Stimulated activated CD4-positive, alpha-beta T cell treated with anti-CD3 and anti-CD28 coated beads, TNF-alpha, amount 100 ng/mL, for 48 hours (primary cell): ENCODE results near the gene MLPH.

Experiments
- DNase-seq, 3 donors: peaks; one replicate each; pipeline ENCODE4 v3.0.0-alpha.2; 2020; ENCODE audit warnings: low read depth in 3 of 3

MLPH gene

DNA sequence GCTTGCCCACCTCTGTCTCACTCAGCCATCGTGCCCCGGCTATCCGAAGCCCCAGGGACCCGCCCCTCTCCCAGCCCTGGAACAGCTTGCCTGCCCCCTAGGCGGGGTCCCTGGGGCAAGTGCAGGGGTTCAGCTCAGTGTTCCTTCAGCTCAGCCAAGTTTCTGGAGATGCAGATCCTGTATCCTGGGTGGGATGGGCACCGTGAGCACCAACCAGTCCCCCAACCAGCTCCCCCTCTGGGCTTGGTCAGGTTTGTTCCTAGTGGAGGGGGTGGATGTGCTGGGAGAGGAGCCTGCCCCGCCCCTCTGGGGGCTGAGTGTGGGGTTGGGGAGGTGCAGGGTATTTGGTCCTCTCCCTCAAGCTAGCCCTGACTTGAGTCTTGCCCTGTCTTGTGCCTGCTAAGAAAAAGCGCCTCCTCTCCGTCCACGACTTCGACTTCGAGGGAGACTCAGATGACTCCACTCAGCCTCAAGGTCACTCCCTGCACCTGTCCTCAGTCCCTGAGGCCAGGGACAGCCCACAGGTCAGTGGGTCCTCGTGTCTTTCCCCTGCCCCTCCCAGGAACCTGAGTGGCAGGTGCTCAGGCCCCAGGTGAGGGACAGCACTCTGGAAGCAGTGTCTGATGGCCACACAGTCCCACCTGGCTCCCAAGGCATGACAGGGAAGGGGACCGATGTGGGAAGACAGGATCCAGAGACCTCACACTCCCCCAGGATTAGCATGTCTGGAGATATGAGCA, 32.6 kb downstream of the MLPH start:
- DNase-seq, result no peak

DNA sequence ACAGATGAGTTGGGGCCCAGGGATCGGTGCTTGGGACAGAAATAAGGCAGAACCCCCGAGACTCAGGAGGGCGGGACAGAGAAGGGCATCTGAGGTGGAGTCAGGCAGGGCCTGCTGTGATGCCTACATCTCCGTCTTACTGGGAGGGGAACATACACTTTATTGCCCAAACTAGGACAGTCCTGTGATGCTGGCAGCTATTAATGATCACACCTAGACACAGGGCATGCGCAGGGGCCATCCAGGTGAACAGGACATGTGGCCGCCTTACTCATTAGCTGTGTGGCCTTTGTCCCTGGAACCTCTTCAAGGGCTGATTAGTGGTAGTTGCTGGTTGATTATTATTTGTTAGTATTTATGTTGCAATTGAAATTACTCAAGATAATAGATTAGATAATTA, 33.2 kb downstream of the MLPH start:
- no peak for DNase-seq

DNA sequence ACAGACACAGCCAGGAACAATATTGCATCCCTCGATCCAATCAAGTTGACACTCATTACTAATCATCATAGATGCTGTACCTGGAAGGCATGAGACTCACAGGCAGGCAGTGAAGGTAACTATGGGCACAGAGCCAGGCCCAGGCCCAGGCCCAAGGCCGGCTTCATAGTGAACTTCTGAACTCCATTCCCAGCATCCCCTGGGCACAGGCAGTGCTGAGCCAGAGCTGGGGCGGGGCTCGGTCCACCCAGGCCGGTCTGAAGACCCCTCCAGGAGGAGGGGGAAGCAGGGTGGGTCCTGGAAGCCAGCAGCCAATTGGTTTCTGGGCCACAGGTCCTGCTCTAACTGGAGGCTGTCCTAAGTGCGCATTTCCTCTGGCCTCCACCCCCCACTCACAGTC, 37.6 kb downstream of the MLPH start:
- DNase-seq, result no peak

DNA sequence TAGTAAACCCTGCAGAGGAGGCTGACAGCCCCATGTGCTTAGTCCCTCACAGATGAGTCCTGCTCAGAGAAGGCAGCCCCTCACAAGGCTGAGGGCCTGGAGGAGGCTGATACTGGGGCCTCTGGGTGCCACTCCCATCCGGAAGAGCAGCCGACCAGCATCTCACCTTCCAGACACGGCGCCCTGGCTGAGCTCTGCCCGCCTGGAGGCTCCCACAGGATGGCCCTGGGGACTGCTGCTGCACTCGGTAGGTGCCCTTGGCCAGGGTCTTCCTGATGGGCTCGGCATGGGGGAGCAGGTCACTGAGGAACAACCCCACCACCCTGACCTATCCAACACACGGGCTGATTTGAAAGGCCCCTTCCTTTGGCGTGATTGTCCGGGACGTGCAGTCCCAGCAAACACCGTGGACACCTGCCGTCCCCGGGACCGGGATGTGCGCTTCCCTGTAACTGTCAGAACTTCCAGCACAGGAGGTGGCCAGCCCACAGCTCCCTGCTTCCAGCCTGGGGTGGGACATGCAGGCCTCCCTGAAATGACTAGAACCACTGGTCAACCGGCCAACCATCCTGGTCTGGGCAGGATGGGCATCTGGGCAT, 38.6 kb downstream of the MLPH start:
- no peak for DNase-seq

DNA sequence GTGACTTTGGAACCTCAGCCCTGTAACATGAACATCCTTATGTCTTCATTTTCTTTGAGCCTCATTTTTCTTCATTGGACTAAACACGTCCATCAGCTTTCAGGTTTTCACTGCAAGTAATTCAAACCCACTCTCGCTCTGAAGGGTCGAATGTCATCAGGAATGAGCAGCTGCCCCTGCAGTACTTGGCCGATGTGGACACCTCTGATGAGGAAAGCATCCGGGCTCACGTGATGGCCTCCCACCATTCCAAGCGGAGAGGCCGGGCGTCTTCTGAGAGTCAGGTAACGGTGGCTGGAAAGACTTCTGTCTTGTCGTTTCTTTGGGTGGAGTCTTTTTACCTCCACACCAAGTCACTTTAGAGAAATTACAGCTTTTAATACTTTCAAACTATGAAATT, 40.2 kb downstream of the MLPH start:
- DNase-seq, result no peak

DNA sequence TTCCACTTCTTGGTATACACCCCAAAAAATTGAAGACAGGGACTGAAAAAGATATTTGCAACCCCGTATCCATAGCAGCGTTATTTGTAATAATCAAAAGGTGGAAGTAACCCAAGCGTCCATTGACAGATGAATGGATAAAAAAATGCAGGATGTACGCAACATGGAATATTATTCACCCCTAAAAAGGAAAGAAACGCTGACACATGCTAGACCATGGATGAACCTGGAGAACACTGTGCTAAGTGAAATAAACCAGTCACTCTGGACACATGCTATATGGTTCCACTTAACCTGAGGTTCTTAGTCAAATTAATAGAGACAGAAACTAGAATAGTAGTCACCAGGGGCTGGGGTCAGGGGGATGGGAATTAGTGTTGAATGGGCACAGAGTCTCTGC, 40.7 kb downstream of the MLPH start:
- no peak for DNase-seq

DNA sequence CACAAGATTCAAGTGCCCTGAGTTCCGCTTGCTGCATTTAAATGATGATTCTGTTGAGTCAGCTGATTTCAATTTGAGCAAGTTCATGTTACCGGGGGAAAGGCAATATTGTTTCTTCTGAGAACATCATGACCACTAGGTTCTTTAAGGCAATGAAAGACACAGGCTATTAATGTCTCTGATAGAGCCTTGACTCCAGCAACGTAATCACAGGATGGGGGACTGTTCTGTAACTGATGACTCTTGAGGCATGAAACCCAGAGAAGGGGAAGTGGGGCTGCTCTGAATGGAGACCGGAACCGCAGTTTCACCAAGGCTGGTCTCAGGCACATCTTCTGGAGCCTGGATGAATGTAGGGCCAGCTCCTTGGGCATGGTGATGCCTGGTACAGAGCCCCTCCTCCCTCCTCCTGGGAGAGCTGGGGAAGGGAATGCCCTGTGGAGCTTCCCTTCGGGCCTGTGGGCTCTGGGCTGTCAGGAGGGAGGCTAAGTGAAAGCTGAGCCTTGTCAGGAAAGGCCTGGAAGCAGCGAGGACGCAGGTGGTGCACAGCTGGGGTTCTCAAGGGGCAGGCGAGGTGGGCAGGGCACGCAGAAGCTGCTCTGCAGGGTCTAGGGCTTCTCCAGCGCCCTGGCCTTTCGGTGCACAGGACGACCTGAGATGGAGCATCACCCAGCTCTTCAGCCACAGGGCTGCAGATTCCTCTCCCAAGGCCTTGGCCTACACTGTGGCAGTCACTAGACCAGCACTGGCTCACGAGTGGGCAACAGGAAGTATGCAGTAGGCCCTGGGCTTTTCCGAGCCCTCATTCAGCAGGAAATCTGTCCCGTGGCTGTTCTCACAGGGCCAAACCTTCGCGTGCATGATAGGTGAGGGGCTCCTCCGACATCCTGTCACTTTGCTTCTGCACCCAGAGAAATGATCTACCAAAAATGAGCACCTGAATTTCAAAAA, 42.7 kb downstream of the MLPH start:
- DNase-seq, result no peak

DNA sequence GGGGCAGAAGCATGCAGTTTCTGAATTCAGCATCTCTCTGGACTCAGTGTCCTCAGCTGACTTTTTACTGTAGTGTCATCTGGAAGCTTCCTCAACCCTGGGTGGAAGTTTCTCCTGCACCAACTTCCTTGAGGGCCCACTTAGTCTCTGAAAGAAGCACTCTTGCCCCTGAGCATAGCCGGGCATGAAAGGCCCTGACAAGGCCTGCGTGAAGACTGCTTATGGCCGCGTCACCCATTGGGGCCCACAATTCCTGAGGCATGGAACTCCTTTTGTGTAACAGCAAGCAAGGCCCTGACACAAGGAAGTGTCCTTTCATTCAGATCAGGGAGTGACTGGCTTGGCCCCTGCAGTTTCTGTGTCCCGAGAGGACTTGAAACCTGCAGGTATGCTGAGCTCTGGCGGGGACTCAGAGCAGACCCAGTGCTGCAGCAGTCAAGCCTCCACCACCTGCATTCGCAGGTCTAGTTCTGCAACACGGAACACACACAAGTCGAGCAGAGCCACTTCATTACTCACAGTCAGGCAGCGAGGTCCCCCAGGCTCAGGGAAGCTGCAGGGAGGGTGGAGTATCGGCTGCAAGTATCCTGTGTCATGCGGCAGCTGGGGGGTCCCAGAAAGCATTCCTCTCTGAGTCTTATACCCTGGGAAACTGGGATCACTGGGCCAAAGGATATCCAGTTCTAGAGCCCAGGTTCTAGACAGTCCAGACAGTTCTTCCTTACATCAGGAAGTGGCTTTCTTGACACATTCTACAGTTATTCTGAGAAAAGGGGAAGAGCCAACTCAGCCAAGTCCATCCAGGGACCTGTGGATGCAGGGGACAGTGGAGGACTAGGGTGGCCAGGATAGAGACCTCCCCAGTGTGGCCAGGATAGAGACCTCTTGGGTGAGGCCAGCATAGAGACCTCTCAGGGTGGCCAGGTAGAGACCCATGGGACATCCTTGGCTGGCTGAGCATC, 43.7 kb downstream of the MLPH start:
- DNase-seq, result no peak

DNA sequence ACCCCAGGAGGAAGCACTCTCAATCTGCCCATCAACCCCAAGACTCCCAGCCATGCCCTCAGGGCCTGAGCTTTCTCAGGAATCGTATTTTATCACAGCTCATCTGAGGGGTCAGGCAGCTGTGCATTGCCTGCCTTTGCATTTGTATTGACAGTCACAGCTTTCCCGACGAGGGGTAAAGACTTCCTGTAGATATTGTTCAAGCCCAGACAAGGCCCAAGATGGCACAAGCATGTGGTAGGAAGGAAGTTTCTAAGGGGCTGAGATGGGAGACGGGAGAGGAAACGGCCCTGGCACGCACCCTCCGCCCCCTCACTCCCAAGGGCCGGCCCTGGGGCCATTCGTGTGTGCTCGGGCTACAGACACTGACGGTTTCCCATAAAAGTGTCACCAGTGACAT, 45.1 kb downstream of the MLPH start:
- no peak for DNase-seq

DNA sequence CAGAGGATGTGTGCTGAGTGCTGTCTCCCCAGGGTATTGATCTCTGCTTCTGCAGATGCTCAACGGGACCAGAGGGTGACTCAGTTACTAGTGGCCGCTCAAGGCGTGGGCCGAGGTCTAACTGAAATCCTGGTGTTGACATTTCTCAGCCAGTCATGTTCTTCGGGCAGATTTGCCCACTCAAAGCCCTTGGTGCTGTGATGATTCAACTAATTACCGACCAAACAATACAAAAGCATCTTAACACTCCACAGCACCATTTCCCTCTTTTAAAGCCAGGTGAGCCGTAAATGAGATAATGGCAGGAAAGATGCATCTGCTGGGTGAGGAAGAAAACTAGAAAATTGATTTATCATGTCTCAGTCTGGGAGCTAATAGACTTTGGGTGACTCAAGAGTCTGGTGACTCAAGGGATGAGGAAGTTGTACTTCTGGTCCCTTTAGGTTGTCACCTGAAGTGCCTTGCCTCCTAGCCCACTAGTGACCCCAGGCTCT, 46.7 kb downstream of the MLPH start:
- DNase-seq, result no peak

DNA sequence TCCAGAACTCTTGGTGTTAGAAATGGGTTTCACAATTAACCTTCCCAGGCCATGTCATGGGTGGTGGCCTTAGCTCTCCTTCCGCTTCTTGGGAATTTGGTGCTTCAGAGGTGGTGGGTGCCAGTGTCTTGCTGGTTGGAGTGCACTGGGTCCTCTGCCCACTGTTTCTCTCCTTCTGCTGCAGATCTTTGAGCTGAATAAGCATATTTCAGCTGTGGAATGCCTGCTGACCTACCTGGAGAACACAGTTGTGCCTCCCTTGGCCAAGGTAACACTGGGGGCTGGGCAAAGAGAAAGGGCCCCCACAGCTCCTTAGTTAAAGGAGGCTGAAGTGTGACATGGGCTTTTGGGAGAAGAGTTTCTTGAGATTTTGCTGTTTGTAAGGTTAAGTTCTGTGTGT, 47.3 kb downstream of the MLPH start:
- DNase-seq, result no peak

DNA sequence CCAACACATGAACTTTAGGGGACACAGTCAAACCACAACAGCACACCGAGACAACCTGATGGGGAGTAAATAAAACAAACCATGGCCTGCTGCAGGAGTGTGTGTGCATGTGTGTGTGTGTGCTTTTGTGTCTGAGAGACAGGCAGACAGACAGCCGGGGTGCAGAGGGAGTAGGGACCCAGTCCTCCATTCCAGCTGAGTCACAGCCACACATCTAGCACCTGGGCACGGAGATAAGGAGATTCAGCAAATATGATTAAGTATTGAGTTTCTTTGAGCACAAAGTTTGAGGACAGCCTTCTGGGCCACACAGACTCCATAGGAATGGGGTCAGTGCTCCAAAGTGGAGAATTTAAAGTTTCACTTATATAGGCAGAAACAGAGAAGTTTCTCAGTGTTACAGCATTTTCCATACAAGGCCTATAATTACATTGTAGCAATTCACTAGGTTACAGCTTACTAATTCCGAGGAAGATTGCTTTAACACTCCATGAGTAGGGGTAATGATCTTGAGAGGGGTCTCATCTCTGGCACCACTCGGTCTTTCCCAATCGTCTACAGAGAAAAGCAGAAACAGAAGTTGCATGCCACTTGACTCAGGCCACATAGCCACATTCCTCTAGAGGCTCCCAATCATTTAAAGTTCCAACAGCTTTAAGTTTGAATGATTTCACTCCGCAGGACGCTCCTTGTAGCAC, 48.5 kb downstream of the MLPH start:
- no peak for DNase-seq

DNA sequence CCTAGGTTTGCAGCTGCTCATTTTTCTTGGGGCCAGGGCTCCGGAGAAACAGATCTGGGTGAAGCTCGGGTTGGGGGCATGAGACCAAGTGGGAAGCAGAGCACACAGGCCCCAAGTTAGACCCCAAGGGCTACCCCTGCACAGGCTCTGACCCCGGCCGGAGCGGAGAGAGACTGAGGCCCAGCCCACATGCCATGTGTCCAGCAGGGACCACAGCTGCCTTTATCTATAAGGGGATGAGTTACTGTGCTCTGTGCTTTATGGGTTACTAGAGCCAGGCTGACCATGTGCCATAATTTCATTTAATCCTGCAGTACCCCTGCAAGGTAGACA, 49.0 kb downstream of the MLPH start:
- DNase-seq, result no peak

DNA sequence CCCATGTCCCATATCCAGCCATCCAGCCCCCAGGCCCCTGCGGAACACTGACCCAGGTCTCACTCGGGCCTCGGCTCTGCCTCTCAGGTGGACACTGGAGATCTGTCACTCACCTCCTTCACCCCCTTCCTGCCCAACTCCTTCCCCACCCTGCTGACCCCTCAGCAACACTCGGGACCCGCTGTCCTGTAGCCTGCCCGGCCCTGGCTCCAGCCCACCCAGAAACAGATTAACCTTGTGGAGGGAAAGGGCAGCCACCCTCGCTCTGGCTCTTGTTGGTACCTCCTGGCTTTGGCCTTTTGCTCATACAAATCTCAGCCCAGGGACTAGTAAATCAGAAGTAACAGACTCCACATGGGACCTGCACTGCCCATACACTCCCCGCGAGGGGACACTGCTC, 49.6 kb downstream of the MLPH start:
- no peak for DNase-seq

DNA sequence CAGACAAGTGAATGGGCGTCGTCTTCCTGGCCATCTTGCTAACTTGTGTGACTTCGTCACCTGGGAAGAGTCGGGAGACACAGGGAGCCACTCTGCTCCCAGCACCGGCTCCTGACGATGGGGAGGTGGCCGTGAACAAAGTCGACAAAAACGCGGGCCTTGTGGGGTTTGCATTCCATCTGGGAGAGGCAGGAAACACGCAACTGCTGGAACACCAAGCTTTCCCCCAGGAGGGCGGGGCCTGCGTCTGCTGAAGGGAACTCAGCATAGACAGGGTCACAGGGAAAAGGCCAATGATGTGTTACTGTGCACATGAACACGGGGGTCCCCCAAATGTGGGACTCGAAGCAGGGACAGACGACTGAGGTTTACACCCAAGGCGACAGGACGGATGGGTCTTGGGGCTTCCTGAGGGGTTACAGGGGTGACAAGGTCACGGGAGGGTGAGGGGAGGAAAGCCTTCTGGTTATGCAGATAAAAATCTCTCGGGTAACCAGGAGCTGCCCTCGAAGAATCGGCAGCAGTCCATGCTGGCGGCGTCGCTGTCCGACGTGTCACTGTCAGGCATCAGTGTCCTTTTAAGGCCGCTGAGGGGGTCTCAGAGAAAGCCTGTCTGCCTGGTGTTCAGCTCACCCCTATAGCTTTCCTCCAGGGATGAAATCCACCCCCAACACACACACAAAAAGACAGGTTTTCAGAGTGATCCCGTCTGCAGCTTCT, 51.1 kb downstream of the MLPH start:
- DNase-seq, result no peak

DNA sequence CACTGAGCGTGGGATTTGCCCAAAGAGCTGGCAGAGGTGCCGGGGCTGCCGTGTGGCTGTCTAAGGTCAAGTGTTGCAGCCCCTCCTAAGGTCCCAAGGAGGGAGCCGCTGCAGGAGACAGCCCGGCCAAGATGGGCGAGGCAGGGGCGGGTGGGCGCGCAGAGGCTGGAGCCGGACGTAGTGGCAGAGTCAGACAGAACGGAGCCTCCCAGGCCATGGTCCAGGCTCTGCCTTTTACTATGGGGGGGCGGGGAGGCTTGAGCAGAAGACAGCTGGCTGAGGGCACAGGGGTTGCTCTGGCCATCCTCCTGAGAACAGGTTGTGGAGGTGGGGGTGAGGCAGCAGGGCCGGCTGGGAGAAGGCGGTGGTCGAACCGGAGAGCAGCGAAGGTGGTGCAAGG, 51.9 kb downstream of the MLPH start:
- DNase-seq, result no peak

DNA sequence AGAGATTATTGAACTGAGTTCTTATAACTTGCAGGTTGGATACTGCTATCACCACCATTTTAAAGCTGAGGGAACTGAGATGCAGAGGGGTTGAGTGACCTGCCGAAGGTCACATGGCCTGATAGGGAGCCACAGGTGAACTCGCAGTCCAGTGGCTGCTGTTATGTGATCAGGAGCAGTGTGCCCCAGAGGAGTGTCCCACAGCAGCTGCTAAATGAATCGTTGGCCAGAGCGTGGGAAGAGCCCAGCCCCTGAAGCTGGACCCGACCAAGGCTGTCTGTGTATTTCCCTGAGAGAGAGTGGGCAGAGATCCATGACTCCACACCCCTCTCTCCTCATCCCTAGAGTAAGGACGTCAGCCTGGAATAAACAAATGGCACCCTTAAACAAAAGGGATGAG, 52.6 kb downstream of the MLPH start:
- DNase-seq, result no peak

DNA sequence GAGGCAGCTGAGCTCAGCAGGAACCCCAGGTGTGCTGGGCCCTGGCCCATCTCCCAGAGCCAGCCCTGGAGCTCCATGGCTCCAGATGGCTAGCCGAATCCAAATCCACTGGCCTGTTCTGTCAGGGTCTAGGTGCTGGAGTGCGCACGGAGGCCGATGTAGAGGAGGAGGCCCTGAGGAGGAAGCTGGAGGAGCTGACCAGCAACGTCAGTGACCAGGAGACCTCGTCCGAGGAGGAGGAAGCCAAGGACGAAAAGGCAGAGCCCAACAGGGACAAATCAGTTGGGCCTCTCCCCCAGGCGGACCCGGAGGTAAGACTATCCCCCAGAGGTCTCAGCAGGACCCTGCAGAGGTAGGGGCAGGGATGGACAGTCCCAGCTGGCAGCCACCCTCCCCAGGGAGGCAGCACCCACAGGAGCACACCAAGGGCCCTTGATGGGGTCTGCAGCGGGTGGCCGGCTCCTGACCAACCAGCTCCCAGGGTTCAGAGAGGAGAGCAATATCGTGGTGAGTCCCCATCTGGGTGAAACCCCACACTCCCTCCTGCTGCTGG, 53.2 kb downstream of the MLPH start:
- no peak for DNase-seq

DNA sequence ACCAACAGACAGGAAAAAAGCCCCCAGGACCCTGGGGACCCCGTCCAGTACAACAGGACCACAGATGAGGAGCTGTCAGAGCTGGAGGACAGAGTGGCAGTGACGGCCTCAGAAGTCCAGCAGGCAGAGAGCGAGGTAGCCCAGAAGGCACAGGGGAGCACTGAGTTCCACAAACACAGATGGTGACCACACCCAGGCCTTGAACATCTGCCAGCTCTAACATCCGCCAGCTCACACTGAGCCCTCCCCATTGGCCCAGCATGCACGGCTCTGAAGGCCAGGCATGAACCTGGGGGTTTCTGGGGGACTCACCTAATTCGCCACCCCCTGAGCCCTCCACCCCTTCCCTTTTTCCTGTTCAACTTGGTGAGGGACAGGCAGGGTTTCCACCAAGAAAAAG, 53.8 kb downstream of the MLPH start:
- no peak for DNase-seq

DNA sequence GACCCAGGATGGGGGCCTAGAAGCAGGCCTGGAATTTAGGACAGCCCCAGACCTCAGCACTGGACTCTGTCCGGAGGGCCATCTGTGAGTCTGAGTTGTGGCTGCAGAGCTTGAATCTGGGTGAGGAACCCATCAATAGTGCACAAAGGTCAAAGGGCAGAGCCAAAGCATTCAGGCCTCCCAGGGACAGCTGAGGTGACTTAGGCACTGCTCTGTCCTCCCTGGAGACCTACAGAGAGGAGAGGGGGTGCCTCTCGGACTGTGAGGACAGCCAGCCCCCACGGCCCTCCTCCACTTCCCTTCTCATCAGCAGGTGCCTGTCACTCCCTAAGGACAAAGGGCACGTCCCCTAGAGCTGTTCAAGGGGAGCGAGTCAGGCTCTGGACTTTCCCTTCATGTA, 54.2 kb downstream of the MLPH start:
- DNase-seq, result no peak
